Natural killer cell (primary cell): Measurements from ENCODE around the gene DGCR2. TPM values are rescaled to one million over a fixed set of nuclear protein-coding genes. Genes with fewer than 3 reads are reported as not detected.
A peak's percentile ranks its signal among the peaks of the same experiment; 100 is the strongest.
"Not testable (repeated sequence)": the region's sequence is repeated elsewhere in the genome, so short reads cannot be mapped to it uniquely, and the experiment has no call there.

Source experiments
- ATAC-seq, 3 donors: fragments of 150-1000 bp in 2 of 3; fragments of 200-7000 bp in 1 of 3; cut with Tn5 transposase; 1 replicate in 1 of 3; 2 replicates in 2 of 3; pipeline ENCODE4 v1.10.0; 2021; ENCODE audit warnings: mild to moderate bottlenecking in 2 of 3, moderate library complexity in 2 of 3
- DNase-seq, 2 donors: peaks; one replicate each; pipeline versions ENCODE4 v3.0.0 to v3.0.0-alpha.2; 2013 to 2021; ENCODE audit warnings: mixed read lengths in 1 of 2
- H3K27ac ChIP-seq: one replicate; pipeline ENCODE4 v1.5.1; 2013; ENCODE audit warnings: mild to moderate bottlenecking, low read length
- H3K27me3 ChIP-seq: one replicate; pipeline ENCODE4 v1.6.1; 2013; ENCODE audit warnings: low read length; ENCODE audit not compliant: control insufficient read depth, insufficient read depth
- H3K36me3 ChIP-seq: one replicate; pipeline ENCODE4 v1.6.1; 2013; ENCODE audit warnings: low read length; ENCODE audit not compliant: control insufficient read depth, insufficient read depth
- H3K4me1 ChIP-seq: one replicate; pipeline ENCODE4 v1.6.1; 2013; ENCODE audit warnings: low read length; ENCODE audit not compliant: control insufficient read depth, insufficient read depth
- H3K4me3 ChIP-seq: one replicate; pipeline ENCODE4 v1.5.1; 2013; ENCODE audit warnings: low read length
- H3K9me3 ChIP-seq: one replicate; pipeline ENCODE4 v1.6.1; 2013; ENCODE audit warnings: low read length; ENCODE audit not compliant: control insufficient read depth, insufficient read depth
- H3K27ac Mint-ChIP-seq, 2 donors: one replicate each; pipeline ENCODE4 v1.8.0; 2022; ENCODE audit warnings: mild to moderate bottlenecking in 2 of 2, mixed read lengths in 2 of 2, moderate library complexity in 1 of 2
- H3K27me3 Mint-ChIP-seq, 2 donors: one replicate each; pipeline ENCODE4 v1.8.0; 2022; ENCODE audit warnings: low read depth in 2 of 2, mixed read lengths in 2 of 2
- H3K36me3 Mint-ChIP-seq: one replicate; pipeline ENCODE4 v1.8.0; 2022; ENCODE audit warnings: mixed read lengths
- H3K4me1 Mint-ChIP-seq, 2 donors: one replicate each; pipeline ENCODE4 v1.8.0; 2022; ENCODE audit warnings: mixed read lengths in 2 of 2
- H3K4me3 Mint-ChIP-seq: one replicate; pipeline ENCODE4 v1.8.0; 2022; ENCODE audit warnings: mild to moderate bottlenecking, moderate library complexity, mixed read lengths
- H3K9me3 Mint-ChIP-seq, 2 donors: one replicate each; pipeline ENCODE4 v1.8.0; 2022; ENCODE audit warnings: mixed read lengths in 2 of 2
- WGBS: methylation state at CpG from one replicate; pipeline ENCODE4 v1.1.7; 2013; ENCODE audit warnings: missing lambda C conversion rate; ENCODE audit not compliant: insufficient coverage; 5-methylcytosine and 5-hydroxymethylcytosine counted together
- intact Hi-C: fragments of 100-400 bp; cut with micrococcal nuclease; formaldehyde crosslinking; loops from one replicate; pipeline ENCODE4 v1.14.2; 2022
- total RNA-seq, 4 donors: library from RNA; stranded (reverse); fragments of 120-200 nt in 1 of 4; gene quantifications; one replicate each; pipeline versions ENCODE4 v1.2.3 to v1.2.4, GENCODE V29; 2013 to 2022

DGCR2 gene
- total RNA-seq, 3 donors from 2014 or later (not counting 1 experiment from before 2014, with no cell fraction given) = 27.5 to 44.1 (median 41.3) TPM

DNA sequence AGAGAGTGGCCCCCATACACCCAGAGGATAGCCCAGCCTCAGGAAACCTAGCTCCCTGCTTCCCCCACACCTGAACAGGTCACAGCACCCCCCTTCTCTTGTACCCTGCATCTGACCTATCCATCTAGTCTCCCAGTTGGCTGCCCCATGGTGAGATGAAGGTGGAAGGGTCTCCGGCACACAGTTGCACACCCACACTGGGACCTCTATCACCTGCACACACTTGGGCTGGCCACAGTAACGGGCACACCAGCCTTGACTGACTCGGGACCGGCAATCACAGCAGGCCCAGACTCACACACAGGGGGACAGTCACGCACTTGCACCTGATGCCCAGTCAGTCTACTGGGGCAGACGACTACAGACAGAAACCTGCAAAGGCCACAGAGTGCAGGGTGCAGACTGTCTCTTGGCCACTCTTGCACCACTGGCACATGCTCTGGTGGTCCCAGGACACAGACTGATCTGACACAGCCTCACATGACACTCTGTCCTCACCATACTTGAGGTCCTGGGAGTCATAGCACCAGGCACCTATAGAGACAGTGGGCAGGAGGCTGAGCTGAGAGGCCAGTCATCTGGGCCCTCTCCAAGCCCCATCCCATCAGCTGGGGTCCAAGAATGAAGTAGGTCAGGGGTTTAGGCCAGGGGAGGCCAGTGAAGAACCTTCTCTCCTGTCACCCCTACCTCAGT is 88.0 kb downstream of the DGCR2 start:
- intact Hi-C loops, H3K27me3 Mint-ChIP-seq, H3K4me1 Mint-ChIP-seq, H3K27me3 ChIP-seq, H3K4me3 ChIP-seq, H3K9me3 Mint-ChIP-seq, H3K27ac ChIP-seq, H3K4me1 ChIP-seq, DNase-seq, H3K36me3 Mint-ChIP-seq, H3K4me3 Mint-ChIP-seq, H3K9me3 ChIP-seq, ATAC-seq: not testable (repeated sequence)
- peaks cover 17% of the 10 kb centered on the region for H3K36me3 ChIP-seq
- H3K27ac Mint-ChIP-seq = peak overlapping the region in 1 of 2 donors; percentile 18
- no CpG with 5 or more reads among the region's 6 CpGs for WGBS

DNA sequence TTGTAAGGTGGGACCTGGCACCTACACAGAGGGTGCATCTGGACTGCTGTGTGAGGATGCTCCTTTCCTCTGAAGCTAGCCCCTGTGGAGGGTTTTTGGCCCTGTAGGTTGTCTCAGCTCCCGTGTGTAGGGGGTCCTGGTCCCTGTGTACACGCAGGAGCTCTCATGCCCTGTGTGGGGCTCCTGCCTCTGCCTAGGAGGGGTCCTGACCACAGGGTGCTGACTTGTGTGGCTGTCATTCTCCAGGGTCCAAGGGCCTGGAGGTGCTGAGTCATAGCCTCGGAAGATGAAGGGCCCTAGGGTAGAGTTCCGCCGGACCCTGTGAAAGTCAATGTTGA is 88.7 kb downstream of the DGCR2 start:
- H3K4me1 ChIP-seq, H3K4me3 Mint-ChIP-seq, intact Hi-C loops, H3K27ac Mint-ChIP-seq, H3K9me3 ChIP-seq, H3K27ac ChIP-seq, H3K27me3 ChIP-seq, H3K4me3 ChIP-seq, H3K27me3 Mint-ChIP-seq, DNase-seq, ATAC-seq, H3K4me1 Mint-ChIP-seq, H3K36me3 Mint-ChIP-seq, H3K9me3 Mint-ChIP-seq: not testable (repeated sequence)
- peaks cover 10% of the 10 kb centered on the region for H3K36me3 ChIP-seq
- WGBS = 74% methylated on average over 5 of the region's 5 CpGs

GRCh38 chr22:19032898-19033567 is 89.2 kb downstream of the DGCR2 start:
- DNase-seq, H3K9me3 Mint-ChIP-seq, H3K27me3 ChIP-seq, H3K27me3 Mint-ChIP-seq, H3K36me3 Mint-ChIP-seq, H3K4me1 ChIP-seq, H3K4me1 Mint-ChIP-seq, H3K36me3 ChIP-seq, H3K9me3 ChIP-seq, H3K4me3 Mint-ChIP-seq, H3K4me3 ChIP-seq, ATAC-seq, intact Hi-C loops, H3K27ac ChIP-seq, H3K27ac Mint-ChIP-seq: not testable (repeated sequence)
- 86% methylated on average over 13 of the region's 14 CpGs for WGBS

DNA sequence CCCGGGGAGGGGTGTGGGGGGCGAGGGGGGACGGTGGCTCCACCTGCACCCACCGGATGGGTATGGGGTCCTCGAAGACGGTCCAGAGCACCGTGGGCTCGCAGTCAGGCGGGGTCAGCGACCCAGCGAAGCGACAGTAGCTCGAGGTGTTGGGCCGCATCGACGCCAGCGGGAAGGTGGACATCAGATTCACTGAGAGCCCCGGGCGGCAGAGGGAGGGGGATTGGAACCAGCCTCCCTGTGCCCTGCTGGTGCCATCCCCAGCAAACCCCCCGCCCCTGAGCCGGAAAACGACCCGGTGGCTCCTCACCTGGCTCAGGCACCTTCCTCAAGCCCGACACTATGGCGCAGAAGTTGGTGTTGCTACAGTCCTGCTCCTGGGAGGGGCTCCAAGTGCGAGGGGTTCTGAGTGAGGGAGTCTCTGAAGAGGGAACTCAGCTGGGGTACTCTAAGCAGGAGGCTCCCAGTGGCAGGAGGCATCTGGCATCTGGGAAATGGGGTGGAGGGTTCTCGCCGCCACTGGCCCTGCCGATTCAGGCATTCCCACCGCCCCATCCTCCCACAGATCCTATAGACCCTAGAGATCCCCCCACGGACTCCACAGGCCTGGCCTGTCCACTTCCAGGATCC is 89.9 kb downstream of the DGCR2 start:
- H3K9me3 ChIP-seq, DNase-seq, H3K4me3 Mint-ChIP-seq, H3K27ac Mint-ChIP-seq, H3K9me3 Mint-ChIP-seq, H3K4me1 Mint-ChIP-seq, ATAC-seq, H3K36me3 Mint-ChIP-seq, H3K27me3 Mint-ChIP-seq, H3K27me3 ChIP-seq, intact Hi-C loops, H3K4me3 ChIP-seq, H3K4me1 ChIP-seq, H3K36me3 ChIP-seq, H3K27ac ChIP-seq: not testable (repeated sequence)
- 85% methylated on average over 20 of the region's 31 CpGs for WGBS

- H3K36me3 ChIP-seq, H3K27ac Mint-ChIP-seq, H3K4me3 Mint-ChIP-seq, H3K9me3 Mint-ChIP-seq, H3K4me3 ChIP-seq, ATAC-seq, H3K27ac ChIP-seq, DNase-seq, H3K4me1 ChIP-seq, H3K4me1 Mint-ChIP-seq, H3K27me3 ChIP-seq, intact Hi-C loops, H3K9me3 ChIP-seq, H3K36me3 Mint-ChIP-seq: not testable (repeated sequence)
- H3K27me3 Mint-ChIP-seq = peaks cover 14% of the 10 kb centered on the region in 2 donors
- WGBS = 95% methylated on average over 4 of the region's 7 CpGs
Observed at GRCh38 chr22:19030889-19031252, 91.3 kb downstream of the DGCR2 start.

GRCh38 chr22:19030226-19030888 is 91.9 kb downstream of the DGCR2 start:
- H3K36me3 Mint-ChIP-seq, H3K4me1 ChIP-seq, H3K9me3 ChIP-seq, H3K27ac Mint-ChIP-seq, H3K27ac ChIP-seq, intact Hi-C loops, H3K4me1 Mint-ChIP-seq, H3K4me3 Mint-ChIP-seq, ATAC-seq, DNase-seq, H3K36me3 ChIP-seq, H3K27me3 ChIP-seq, H3K4me3 ChIP-seq, H3K9me3 Mint-ChIP-seq: not testable (repeated sequence)
- H3K27me3 Mint-ChIP-seq = peaks cover 14% of the 10 kb centered on the region in 2 donors
- WGBS = 52% methylated on average over 20 of the region's 21 CpGs

- H3K4me1 ChIP-seq, H3K4me3 Mint-ChIP-seq, H3K9me3 ChIP-seq, H3K27me3 ChIP-seq, H3K4me3 ChIP-seq, H3K4me1 Mint-ChIP-seq, H3K27ac ChIP-seq, ATAC-seq, H3K36me3 Mint-ChIP-seq, intact Hi-C loops, H3K9me3 Mint-ChIP-seq, DNase-seq, H3K36me3 ChIP-seq, H3K27ac Mint-ChIP-seq: not testable (repeated sequence)
- H3K27me3 Mint-ChIP-seq = peaks cover 14% of the 10 kb centered on the region in 2 donors
- 5% methylated on average over 101 of the region's 125 CpGs for WGBS
Observed at GRCh38 chr22:19029113-19030103, 92.8 kb downstream of the DGCR2 start.
